Stimulated activated CD8-positive, alpha-beta memory T cell treated with anti-CD3 and anti-CD28 coated beads, Interleukin-7, amount 100 ng/mL, for 4 hours (primary cell): Measurements from ENCODE around the gene PEX14.

ENCODE experiments used
- DNase-seq, 2 donors: peaks; one replicate each; pipeline ENCODE4 v3.0.0-alpha.2; 2020; ENCODE audit warnings: low read depth in 2 of 2

PEX14 gene

DNA sequence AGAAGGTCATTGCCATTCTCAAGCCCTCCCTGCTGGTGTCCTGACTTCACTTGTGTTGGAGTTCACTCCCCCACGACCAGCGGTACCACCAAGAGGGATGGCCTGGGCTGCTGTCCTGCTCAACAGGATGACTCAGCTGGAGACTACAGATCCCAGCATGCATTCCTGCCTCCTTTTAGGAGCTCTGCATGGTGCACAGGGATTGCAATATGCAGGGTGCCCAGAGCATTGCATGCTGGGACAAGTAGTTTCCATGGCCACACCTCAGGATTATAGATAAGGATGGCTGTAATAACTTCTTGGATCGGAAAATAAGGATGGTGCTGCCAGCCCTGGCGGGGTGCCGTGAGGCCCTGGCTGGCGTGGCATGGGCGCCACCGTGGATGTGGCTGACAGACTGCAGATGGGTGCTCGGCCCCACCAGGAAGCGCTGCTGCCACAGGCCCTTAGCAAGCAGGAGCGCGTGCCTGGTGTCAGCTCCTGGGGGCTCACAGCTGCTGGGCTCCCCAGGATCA, 171.7 kb downstream of the PEX14 start:
- DNase-seq, result no peak

DNA sequence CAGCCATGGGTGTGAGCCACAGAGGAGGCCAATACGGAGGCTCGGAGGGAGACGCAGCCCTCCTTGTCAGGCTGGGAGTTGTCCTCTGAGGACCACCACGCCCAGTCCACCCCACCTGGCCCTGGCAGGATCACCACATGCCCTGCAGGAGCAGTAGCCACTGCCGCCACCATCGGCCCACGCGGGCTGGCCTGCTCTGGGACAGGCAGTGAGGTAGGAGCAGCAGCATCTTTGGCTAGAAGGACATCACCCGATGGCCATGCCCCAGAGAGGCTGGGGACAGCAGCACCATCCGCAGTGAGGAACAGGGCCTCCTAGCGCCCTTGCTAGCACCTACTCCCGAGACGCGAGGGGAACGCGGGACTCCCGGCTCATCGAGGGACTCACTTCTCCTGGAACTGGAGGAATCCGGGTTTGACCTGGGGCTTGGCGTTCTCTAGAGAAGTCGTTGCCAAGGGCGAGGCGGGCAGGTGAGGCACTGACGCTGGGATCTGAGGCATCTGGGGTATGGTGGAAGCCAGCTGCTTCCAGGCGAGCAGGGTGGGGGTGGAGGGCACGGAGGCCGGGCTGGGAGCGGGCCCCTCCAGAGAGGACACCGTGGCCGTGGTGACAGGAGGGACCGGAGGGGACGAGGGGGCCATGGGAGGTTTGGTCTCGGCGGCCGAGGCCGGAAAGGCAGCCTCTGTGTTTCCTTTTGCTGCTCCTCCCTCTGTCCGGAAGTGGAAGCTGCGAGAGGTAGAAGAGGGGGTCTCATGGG, 172.8 kb downstream of the PEX14 start:
- no peak for DNase-seq

DNA sequence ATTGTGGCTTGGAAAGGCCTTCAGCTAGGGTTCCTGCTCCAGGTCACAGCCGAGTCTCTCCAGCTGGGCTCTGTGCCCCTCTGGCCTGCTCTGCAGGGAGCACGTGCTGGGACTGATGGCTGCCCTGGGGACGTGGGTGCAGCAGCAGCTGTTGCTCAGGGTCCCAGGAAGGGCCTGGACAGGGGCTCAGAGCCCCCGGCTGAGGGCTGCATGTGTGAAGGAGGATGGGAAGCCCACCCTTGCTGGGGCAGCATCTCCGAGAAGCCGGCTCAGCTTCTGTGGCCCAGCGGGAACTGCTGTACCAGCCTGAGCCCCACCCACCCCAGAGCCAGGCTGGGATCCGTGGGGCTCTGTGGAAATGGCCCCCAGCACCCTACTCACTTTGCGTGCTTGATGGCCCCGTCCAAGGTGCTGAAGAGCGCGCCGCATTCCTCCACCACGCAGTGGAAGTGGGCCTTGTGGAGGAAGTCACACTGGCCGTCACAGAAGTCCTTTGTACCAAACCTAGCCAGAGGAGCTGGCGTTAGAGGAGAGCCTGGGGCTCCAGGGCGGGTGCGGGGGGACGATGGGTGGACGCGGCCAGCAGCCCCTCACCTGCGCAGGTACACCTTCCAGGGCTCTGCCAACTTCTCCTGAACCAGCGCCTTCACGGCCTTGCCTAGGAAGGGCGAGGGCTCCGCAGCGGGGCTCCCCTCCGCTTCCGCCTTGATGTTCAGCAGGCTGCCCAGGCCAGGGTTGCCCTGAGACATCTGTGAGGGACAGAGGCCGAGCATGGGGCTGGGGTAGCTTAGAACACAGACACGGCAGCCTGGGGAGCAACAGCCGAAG, 174.2 kb downstream of the PEX14 start:
- DNase-seq, result no peak

DNA sequence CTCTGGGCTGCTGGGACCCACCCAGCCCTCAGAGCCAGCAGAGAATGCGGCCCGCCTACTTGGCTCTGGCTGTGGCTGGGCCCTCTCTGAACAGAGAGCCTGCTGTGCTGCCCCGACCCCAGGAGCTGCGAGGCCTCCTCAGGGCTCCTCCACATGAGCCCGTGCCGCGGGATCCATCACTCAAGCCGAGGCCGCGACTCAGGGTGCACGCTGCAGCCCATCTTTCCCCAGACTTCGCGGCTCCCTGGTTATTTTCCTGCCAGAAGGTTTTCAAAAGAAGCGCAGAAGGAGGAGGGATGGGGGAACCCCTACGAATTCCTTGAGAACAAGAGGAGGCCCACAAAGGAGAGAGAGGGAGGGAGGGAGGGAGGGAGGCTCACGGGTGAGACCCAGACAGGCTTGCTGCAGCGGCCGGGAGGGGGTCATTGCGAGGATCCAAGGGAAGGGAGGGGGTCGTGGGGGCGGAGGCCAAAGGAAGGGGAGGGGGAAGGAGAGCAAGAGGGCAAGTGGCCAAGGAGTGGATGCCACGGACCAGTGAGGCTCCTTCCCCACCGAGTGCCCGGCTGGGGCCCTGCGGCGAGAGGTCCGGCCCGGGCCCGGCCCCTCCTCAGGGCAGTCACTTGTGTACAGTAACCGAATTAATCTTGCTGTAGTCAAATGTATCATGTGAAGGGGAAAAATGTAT, 174.9 kb downstream of the PEX14 start:
- no peak for DNase-seq

DNA sequence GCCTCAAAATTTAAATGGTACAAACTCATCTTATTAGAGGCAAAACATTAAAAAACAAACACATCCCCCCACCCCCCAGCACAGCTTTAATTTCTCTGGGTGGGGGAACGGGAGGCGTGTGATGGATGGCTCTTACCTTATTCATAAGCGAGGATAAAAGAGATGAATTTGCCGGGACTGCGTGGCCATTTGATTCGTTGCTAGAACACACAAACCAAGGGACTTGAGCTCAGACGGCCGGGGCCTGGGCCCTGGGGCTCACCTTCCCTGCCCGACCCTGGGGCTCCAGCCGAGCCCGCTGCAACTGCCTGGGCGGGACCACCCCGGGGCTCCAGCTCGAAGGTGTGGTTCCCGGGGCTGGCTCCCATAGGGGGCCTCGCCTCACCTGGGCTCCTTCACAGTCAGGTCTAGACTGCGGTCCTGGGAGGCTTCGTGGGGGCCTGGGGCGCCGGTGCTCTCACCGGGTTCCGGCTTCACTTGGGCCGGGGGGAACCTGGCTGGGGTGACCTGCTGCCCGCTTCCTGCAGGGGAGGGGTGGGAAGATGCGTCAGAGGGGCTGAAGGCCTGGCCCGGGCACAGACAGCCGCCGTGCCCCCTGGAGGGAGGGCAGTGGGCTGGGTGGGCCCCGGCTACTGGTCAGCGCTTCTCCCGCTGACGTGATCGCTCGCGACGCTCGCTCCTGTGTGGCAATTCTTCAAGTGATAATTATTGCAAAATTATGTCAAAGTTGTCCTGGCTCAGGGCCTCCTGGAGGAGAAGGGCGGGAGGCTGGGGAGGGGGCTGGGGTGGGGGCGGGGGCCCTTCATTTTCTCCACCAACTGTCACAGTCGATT, 176.0 kb downstream of the PEX14 start:
- DNase-seq, result no peak

DNA sequence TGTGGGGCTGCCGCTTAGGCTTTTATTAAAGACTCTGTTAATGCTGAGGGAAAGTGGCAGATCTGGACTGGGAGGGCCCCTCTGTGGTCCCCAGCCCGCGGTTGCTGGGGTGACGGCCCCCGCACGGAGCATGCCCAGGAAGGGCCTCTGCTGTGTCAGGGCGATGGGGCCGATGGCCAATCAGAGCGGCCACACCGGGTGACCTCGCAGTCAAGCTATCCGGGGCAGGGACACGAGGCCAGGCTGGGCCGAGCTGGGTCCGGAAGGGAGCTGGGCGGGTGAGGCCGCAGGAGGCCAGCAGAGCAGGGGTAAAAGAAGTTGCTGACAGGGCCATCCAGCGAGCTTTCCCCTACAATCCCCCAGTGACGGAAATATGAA, 176.6 kb downstream of the PEX14 start:
- DNase-seq, result no peak

DNA sequence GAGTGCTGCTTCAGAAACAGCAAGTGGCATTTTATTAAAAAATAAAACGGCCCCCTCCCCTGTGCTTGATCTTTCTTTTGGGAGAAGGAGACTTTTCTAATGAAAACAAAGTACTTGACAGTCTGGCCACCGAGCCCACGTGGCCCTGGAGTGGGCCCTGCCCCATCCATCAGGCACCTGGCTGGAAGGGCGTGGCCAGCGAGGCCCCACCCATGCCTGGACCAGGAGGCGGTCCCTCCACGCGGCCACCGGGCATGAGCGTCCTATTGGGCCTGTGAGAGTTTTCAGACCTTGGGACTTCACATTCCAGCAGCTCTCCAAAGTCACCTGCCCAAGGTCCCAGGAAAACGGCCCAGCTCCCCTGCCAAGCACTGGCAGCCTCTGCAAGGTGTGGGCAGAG, 177.0 kb downstream of the PEX14 start:
- DNase-seq, result no peak

DNA sequence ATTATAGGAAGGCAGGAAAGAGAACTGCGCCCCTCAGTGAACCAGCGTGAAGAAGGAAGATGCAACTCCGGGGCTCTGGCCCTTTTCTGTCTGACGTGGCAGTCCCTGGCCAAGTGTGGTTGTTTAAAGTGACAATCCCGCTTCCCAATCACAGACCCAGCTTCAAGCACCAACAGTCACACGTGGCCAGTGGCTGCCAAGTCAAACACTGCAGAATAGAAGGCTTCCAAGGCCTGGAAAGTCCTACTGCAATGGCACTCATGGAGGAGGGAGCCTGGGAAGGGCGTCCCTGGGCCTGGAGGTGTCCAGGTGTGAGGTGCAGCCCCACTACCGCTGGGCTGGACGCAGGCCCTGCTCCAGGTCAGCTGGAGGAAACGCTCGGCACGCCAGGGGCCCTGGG, 177.9 kb downstream of the PEX14 start:
- no peak for DNase-seq

DNA sequence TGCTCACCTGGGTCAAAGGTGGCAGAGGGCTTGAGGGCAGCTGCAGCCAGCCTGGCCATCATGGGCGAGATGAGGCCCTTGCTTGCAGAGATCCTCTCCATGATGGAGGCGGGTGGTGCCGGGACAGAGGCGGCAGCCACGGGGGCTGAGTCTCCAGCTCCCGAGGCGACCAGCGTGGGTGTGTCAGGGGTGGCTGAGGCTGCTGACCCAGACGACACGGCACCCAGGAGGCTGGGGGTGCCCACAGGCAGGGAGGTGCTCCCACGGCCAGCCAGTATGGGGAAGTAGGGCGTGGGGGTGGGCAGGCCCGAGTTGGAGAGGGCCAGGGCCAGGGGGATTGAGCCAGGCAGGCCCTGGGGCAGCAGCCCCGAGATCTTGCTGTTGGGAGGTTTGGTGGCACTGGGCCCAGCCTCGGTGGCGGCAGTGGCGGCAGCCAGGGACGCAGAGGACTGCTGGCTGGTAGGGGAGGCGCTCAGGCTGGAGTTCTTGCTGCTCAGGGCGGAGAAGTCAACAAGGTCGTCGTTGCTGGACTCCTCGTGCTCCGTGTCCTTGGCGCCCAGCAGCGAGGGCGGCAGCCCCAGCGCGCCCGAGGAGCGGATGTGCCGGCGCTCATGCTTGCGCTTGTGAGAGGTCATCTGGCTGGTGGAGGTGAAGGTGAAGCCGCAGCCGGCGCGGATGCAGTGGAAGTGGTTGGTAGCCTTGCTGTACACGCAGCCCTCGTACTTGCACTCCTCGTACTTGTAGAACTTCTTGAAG, 178.8 kb downstream of the PEX14 start:
- no peak for DNase-seq

DNA sequence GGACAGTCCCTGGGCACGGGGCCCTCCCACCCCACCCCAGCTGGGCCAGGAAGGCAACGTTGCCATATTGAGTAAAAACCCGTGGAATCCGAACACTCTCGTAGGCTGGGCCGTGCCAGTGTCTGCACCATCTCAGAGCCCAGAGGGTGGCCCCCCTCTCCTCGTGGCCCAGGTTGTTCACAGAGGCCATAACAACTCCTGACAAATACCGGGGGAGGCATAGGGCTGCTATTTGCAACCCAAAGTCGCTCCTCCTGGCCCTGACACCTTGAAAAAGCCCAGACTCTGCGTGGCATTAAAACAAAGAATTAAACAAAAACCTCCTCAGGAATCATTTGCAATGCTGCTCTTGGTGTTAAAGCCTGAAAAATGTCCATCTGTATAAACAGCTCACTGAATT, 180.3 kb downstream of the PEX14 start:
- no peak for DNase-seq

DNA sequence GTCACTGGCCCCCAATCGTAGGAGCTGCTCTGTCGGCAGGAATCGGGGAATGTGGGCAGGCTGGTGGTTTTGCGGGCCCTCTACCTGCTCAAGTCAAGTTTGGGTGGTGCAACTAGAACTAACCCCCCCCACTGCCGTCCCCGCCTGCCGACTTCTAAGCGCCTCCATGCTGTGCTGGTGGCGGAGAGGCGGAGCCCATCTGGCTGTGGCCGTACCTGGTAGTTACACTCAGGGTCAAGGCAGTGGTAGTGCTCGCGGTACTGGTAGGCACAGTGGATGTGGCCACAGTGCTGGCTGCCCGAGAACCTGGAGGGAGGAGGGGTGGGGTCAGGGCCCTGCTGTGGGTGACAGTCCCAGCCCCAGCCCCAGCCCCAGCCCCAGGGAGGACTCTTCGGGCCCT, 181.7 kb downstream of the PEX14 start:
- no peak for DNase-seq

DNA sequence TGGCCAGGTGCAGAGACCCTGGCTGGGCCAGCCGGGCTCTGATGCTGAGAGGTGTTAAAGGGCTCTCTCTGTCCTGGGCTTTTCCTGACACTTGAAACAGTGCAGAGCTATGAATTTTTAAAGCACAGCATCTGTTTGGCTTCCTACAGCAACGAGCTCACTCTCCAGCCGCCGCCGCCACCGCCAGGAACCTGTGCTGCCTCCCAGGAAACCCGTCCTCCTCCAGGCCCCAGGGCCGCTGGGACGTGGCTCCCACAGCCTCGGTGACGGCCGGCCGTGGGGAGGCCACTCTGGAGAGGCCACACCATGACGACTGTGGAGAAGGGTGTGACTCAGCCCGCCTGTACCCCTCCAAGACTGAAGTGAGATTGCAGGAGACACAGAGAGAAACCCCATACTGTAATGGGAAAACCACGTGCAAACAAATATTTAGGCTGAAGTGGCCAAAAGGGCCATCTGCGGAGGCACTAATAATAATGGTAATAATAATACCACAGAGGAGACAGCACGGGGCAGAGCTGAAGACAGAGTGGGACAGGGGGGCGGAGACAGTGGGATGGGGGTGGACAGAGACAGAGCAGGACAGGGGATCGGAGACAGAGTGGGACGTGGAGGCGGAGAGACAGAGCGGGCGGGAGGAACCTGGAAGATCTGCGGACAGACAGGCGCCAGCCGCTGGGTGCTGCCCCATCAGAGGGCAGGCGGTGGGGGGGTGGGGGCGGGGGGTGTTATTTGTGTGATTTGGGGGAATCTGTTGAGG, 182.5 kb downstream of the PEX14 start:
- DNase-seq, result no peak

DNA sequence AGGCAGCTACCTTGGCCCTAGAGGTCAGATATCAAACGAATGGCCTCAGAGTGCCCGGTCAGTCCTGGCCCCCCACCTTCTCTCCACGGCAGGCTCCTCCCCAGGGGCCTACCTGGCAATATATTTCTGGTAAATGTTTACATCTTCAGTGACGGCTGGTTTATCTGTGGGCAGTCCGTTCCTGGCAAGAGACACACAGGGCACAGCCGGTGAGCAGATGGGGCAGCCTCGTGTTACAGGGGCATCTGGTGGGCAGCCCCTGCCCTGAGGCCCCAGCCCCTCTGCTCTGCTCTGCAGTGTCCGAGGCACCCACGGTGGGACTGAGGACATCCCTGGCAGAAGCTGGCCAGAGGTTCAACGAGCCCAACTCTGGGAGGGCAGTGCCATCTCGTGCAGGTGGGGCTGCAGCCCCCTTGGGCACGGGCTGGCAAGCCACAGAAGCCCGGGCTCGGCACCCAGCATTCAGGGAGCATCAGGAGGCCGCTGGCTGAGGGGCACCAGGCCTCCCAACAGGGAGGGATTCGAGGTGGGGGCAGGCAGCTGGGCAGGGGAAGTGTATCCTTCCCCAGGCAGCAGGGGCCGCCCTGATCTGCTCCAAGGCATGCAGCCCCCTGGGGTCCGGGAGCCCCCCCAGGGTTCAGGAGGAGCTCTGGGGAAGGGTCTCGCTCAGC, 183.8 kb downstream of the PEX14 start:
- DNase-seq, result no peak

DNA sequence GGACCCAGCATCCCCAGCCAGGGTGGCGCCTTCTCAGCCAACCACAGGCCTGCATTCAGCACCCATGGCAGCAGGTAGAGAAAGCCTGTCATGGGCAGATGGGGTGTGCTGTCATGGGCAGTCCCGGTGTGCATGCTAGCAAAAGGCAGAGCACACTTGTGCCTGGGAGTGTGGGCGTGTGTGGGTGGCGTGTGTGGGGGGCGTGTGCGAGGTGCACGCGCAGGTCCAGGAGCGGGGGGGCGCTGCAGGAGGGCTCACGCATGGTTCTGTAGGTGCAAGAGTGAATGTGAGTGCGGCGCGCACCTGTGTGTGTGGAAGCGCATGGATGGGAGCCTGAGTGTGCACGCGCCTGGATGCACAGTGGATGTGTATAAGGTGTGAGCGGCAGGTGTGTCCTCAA, 184.5 kb downstream of the PEX14 start:
- DNase-seq, result no peak

DNA sequence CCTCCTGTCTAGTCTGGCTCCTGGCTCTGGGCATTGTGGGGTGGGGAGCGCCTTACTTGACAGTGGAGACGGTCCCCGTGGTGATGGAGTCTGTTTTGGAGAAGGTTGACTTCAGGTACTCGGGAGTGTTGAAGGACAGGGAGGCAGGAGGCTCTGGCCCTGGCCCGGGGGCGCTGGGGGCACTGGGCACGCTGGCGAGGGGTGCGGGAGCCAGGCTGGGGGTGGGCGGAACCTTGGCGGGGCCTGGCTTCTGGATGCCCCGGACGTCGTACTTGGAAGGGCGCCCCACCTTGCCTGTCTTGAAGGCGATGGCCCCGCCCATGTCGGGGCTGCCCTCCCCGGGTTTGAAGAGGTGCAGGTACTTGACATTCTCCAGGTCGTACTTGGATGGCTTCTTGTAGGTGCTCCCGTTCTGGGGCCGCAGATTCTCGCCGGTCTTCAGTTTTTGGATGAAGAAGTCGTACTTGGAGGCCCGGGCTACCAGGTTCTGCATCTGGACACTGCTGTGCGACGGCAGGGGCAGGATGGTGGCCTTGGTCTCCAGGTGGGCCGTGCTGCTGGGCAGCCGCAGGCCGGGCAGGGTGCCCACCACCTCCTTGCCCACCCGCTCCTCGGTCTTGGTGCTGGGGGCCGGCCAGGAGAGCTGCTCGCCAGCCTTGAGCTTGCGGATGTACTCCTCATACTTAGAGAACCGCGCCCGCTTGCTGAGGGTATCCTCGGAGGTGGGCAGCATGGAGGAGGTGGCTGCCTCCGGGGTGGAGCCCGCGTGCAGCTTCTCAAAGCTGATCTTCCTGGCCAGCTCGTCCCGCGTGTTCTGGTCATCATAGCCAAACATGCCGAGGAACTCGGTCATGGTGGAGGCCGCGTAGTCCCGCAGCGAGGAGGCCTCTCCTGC, 185.1 kb downstream of the PEX14 start:
- DNase-seq, result no peak

DNA sequence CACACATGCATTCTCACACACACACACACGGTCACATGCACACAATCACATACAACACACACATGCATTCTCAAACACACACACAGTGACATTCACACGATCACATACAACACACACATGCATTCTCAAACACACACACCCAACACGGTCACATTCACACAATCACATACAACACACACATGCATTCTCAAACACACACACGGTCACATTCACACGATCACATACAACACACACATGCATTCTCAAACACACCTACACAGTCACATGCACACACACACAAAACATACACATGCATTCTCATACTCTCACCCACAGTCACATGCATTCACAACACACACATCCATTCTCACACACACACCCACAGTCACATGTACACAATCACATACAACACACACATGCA, 186.7 kb downstream of the PEX14 start:
- DNase-seq, result no peak

DNA sequence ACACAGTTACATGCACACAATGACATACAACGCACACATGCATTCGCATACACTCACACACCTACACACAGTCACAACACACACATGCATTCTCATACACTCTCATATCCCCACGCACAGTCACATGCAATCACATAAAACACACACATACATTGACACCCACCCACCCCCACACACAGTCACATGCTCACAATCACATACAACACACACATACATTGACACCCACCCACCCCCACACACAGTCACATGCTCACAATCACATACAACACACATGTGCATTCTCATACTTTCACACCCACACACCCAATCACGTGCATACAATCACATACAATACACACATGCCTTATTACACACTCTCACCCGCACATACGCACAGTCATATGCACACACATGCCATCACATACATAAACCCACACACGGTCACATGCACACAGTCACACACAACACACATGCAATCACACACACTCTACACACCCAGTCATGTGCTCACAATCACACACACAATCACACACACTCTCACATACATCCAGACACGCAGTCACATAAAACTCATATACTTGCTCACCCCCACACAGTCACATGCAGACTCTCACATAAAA, 187.4 kb downstream of the PEX14 start:
- DNase-seq, result no peak
